NCI-H2196 treated with DMSO at 0.1 percent for 48 hours (cell line): Measurements from ENCODE around the gene EMC1.
"Not testable (repeated sequence)": the region's sequence is repeated elsewhere in the genome, so short reads cannot be mapped to it uniquely, and the experiment has no call there.

ENCODE experiments used
- DNase-seq: peaks from one replicate; lab custom pipeline; 2025; ENCODE audit not compliant: unreplicated experiment; lab: John Stamatoyannopoulos, UW

EMC1 gene

GRCh38 chr1:19251305-19252196, at the start of gene EMC1, which contains the start of gene MRTO4:
Gene EMC1, minus strand, starts transcription at chr1:19251524. Its CDS starts 15 bp downstream, at chr1:19251509.
Gene MRTO4, plus strand, starts transcription at chr1:19251805. Its CDS starts 31 bp downstream, at chr1:19251836.
- peak; percentile 46 for DNase-seq

DNA sequence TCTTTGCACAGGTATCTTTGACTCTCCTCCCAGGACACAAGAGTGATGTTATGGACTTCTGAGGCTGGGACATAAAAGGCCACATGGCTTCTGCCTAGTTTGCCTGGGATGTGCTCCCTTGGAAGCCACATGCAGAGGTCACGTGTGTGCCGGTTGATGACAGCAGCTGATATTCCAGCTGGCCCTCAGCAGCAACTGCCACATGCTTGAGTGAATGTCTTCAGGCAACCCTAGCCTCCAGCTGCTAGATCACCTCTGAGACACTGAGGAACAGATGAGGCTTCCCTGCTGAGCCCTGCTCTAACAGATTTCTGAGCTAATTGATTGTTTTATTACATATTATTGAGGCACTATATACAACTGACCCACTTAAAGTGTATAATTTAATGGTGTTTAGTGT, 48.9 kb upstream of the EMC1 start:
- no peak for DNase-seq

DNA sequence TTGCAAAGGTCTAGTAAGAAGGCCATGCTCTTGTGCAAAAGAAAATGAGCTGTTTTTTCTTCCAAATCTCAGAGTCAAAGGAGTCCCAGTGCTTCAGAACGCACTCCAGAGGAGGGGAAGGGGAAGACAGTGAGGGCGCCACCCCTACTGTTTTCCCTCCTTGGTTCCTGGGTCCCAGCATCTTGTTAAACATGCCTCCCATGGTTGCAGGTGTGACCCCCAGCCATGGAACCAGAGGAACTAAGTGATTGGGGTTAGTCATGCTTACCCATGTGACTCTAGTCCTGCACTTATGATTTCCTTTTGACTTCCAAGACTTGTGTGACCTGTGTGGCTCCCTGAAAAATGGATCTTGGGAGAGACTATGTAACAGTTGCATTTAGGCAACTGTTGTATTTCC, 43.3 kb upstream of the EMC1 start:
- no peak for DNase-seq

DNA sequence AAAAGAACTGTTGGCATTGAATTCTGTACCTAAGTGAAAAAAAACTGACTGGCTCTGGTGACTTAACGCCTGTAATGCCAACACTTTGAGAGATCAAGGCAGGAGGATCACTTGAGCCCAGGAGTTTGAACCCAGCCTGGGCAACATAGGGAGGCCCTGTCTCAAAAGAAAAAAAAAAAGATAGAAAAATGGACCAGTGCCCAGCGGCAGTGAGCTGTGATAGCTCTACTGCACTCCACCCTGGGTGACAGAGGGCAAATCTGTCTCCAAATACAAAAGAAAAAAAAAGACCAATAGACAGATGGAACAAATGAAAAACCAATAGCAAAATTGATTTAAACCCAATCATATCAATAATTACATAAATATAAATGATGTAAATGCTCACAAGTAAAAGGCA, 37.9 kb upstream of the EMC1 start:
- DNase-seq, result no peak

DNA sequence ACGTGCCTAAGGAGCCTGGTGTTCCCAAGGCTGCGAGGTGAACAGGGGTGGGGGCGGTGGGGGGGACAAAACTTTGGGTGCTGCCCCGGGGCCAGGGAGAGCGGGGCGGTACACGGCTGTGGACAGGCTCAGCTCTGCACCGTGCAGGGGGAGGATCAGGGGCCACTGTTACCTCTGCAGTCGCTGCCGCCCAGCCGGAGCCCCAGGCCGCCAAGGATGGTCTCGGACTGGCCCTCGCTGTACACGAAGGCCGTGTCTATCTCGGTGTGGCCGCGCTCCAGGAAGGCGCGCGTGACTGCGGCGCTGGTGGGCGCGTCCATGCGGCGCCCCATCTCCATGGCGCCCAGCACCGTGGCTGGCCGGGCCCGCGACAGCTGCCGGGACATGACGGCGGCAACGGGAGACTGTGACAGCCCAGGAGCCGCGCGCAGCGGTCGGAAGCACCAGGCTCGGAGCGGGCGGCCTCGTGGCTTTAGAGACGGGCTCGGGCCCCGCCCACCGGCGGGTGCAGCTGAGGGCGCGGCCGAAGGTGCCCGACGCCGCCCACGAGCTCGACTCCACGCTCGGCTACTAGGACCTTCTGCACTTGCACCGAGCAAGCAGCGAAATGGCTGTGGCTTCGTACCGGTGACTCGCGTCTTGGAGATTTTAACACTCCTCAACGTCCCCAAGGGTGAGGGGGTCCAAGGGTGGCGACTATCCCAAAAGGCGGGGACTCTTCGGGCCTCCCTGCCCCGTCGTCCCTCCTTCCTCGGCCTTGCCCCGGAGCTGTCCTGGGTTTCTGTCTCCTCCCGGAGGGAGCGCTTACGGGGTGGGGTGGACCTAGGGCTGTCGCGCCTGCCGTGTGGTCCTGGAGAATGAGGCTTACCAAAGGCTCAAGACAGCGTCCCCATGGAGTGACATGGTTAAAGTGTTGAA, 37.3 kb upstream of the EMC1 start, which contains the start of gene AKR7A3:
Gene AKR7A3, minus strand, starts transcription at position 447 of the 918 bp plus-strand sequence. Its CDS starts 61 bp downstream, at position 386.
- not testable (repeated sequence) for DNase-seq

- DNase-seq, result no peak
These were observed 36.3 kb upstream of the EMC1 start for GRCh38 chr1:19287436-19288185.

DNA sequence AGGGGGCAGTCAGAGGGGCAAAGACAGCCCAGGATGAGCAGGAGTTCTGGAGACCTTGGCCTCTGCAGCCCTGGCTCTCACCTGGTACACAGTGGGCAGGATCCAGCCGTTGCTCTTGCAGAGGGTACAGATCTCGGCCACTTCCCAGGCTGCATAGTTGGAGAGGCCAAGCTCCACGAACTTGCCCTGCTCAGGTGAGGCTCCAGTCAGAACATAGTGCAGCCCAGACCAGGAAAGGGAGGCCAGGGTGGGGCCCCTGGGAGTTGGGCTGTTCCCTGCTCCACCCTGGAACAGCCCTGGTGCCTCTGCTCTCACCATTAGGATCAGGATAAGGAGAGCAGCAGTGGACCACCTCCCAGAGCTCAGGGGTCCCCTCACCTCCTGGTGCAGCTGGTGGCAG, 34.5 kb upstream of the EMC1 start:
- DNase-seq, result not testable (repeated sequence)

GRCh38 chr1:19285366-19285765, 34.0 kb upstream of the EMC1 start:
- DNase-seq, result not testable (repeated sequence)

DNA sequence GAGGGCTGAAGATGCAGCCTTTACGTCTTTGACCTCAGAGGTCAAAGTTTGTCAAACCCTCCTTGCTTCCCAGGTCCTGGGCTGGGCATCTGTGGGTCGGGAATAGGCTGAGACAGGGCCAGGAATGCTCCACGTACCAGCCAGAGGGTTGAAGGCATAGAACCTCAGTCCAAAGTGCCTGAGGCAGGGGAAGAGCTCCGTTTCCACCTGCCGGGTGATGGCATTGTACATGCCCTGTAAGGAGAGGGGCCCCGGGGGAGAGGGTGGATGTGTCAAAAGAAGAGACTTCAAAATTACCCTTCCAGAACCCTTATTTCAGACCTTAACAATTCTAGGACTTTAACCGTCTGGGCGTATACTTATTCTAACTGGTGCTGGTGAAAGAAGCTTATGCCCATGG, 33.6 kb upstream of the EMC1 start:
- no peak for DNase-seq

DNA sequence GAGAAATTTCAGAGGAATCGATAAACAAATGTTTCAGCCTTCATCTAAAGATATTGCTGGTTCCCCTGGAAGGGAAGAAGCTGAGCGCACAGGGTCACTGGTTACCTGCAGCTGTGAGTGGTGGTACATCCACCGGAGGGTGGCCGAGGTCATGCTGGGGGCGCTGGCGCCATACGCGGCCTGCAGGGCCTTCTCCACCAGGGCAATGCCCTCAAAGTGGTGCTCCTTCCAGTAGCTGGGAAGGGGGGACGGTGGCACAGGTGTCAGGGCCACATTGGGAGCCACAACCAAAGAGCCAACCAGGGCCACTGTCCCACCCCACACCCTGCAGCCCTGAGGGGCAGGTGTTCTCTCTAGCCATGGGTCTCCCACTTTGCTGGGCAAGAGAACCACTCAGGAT, 32.6 kb upstream of the EMC1 start:
- DNase-seq, result no peak

DNA sequence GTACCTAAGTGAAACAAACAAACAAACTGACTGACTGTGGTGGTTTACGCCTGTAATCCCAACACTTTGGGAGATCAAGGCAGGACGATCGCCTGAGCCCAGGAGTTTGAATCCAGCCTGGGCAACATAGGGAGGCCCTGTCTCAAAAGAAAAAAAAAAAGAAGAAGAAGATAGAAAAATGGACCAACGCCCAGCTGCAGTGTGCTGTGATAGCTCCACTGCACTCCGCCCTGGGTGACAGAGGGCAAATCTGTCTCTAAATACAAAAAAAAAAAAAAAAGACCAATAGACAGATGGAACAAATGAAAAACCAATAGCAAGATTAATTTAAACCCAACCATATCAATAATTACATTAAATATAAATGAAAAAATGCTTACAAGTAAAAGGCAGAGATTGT, 23.3 kb upstream of the EMC1 start:
- DNase-seq, result no peak

DNA sequence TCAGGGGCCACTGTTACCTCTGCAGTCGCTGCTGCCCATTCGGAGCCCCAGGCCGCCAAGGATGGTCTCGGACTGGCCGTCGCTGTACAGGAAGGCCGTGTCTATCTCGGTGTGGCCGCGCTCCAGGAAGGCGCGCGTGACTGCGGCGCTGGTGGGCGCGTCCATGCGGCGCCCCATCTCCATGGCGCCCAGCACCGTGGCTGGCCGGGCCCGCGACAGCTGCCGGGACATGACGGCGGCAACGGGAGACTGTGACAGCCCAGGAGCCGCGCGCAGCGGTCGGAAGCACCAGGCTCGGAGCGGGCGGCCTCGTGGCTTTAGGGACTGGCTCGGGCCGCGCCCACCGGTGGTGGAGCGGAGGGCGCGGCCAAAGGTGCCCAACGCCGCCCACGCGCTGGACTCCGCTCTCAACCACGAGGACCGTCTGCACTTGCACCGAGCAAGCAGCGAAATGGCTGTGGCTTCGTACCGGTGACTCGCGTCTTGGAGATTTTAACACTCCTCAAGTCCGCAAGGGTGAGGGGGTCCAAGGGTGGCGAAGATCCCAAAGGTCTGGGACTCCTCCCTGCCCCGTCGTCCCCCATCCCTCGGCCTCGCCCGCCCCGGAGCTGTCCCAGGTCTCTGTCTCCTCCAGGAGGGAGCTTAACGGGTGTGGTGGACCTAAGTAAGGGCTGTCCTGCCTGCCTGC, 22.7 kb upstream of the EMC1 start:
- DNase-seq, result not testable (repeated sequence)

DNA sequence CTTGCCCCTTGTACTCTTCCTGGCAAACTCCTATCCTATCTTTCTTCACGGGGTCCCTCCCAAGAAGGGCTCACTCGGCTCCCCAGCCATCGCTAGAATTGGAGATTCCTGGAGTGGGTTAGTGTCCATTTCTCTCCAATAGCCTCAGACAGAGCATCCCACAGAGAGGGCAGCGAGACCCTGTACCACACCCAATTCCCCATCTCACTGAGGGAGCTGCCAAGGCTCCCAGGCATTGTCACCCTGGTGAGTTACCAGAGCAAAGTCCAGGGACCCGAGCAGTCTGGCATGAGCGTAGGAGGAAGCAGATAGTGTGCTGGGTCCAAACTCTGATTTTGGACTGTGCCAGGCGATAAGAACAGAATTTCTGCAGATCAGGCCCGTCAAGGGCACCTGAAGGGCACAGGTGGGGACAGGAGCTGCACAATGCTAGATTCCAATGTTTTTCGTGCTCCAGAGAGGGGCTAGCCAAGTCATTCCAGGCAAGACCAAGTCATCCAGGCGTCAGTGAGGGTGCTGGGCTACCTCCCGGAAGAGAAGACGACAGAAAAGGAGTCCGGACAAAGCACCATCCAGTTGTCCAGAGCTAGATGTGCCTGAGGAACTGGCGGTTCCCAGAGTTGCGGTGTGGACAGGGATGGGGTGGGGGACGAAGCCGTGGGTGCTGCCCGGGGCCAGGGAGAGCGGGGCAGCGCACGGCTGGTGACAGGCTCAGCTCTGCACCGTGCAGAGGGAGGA, 22.0 kb upstream of the EMC1 start:
- no peak for DNase-seq

DNA sequence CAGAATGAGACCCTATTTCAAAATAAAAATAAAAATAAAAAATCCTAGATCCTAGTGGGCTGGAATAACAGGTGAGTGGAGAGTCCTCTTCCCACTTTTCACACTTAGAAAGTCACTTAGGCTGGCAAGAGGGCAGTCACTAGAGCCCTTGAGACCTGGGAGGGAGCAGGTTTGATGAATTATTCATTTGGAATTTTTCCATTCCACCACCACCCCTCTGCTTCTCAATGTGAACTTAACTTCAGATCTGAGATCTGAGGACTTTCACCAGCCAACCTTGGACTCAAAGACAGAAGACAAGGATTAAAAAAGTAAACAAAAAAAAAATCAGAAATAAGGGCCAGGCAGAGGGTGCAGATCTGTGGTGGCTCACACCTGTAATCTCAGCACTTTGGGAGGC, 20.7 kb upstream of the EMC1 start:
- DNase-seq, result no peak

GRCh38 chr1:19270343-19270730, 19.0 kb upstream of the EMC1 start:
- not testable (repeated sequence) for DNase-seq

DNA sequence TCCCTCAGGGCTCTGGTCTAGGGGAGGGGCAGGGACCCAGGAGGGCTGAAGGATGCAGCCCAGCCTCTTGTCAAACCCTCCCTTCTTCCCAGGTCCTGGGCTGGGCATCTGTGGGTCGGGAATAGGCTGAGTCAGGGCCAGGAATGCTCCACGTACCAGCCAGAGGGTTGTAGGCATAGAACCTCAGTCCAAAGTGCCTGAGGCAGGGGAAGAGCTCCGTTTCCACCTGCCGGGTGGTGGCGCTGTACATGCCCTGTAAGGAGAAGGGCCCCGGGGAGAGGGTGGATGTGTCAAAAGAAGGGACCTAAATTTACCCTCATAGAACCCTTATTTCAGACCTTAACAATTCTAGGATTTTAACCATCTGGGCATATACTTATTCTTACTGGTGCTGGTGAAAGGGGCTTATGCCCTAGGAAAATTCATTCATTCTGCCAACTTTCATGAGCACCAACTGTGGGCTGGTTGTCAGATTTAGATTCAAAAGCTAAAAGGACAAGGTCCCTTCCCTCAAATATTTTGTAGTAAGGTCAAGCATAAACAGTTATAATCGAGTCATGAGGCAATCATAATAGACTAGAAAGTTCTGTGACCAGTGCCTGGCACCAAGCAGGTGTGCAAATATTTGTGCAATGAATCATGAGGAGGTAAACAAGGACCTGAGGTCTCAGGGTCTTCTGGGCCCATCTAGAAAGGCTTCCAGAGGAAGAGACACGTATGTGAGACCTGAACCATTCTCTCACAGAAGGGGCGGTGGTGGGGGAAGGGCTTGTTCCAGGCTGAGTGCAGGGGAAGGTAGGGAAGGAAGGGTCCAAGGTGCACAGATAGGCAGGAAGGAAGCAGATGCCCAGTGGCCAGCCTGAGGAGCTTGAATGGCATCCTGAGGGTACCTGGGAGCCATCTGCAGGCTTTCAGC, 18.4 kb upstream of the EMC1 start:
- DNase-seq, result not testable (repeated sequence)

DNA sequence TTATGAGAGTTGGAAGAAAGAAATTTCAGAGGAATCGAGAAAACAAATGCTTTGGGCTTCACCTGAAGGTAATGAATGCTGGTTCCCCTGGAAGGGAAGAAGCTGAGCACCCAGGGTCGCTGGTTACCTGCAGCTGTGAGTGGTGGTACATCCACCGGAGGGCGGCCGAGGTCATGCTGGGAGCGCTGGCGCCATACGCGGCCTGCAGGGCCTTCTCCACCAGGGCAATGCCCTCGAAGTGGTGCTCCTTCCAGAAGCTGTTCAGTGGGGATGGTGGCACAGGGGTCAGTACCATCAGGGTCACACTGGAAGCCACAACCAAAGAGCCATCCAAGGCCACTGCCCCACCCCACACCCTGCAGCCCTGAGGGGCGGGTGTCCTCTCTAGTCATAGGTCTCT, 17.1 kb upstream of the EMC1 start:
- no peak for DNase-seq

DNA sequence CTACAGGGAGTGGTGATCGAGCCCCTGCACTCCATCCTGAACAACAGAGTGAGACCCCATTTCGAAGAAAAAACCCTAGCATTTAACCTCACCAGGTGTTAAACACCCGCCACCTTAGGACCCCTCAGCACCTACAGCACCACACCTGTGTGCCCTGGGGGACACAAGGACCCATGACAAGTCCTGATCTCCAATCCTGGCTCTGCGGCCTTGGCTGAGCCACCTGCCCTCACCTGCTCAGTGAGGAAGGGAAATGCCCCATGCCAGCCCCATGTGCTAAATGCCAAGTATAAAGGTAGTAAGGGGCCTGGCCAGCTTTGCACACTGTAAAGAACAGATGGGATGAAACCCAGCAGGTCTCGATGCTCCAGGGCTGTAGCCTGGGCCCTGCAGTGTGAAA, 11.4 kb upstream of the EMC1 start:
- DNase-seq, result no peak

- no peak for DNase-seq
These were observed 10.7 kb upstream of the EMC1 start for GRCh38 chr1:19262047-19262446.
